Esophagus muscularis mucosa (tissue), 4 donors: ENCODE measurements around the gene PRKAA2. TPM values are rescaled to one million over a fixed set of nuclear protein-coding genes. Genes with fewer than 3 reads are reported as not detected.

Experiments used
- DNase-seq: peaks from one replicate; pipeline ENCODE4 v3.0.0-alpha.2; 2017; ENCODE audit errors: extremely low spot score
- H3K27ac ChIP-seq, 4 donors: fragments of 200-600 bp; sonication (generic); replicated peaks in 1 of 4; 1 replicate in 3 of 4; 2 replicates in 1 of 4; pipeline ENCODE4 v1.5.1; 2016 to 2019; ENCODE audit warnings: mild to moderate bottlenecking in 1 of 4
- H3K27me3 ChIP-seq, 4 donors: fragments of 200-600 bp; sonication (generic); one replicate each; pipeline versions ENCODE4 v1.5.1 to v1.6.0; 2016 to 2019
- H3K36me3 ChIP-seq, 4 donors: fragments of 200-600 bp; sonication (generic); one replicate each; pipeline ENCODE4 v1.5.1; 2016 to 2019
- H3K4me1 ChIP-seq, 4 donors: fragments of 200-600 bp; sonication (generic); one replicate each; pipeline ENCODE4 v1.5.1; 2016 to 2019
- H3K4me3 ChIP-seq, 4 donors: fragments of 200-600 bp; sonication (generic); 1 replicate in 2 of 4; 2 replicates in 2 of 4; pipeline ENCODE4 v1.5.1; 2016 to 2019; ENCODE audit warnings: mild to moderate bottlenecking in 4 of 4, moderate library complexity in 1 of 4
- H3K9me3 ChIP-seq, 4 donors: fragments of 200-600 bp; sonication (generic); 1 replicate in 3 of 4; 2 replicates in 1 of 4; pipeline ENCODE4 v1.5.1; 2016 to 2019
- CTCF ChIP-seq, 3 experiments: fragments of 200-600 bp in 2 of 3; fragments of 450-650 bp in 1 of 3; sonication (generic) in 2 of 3; IDR thresholded peaks; one replicate each; pipeline ENCODE4 v1.5.1; 2017 to 2019; ENCODE audit warnings: antibody characterized with exemption in 3 of 3, mild to moderate bottlenecking in 2 of 3, moderate library complexity in 1 of 3
- EP300 ChIP-seq: sonication (generic); formaldehyde crosslinking; IDR thresholded peaks from one replicate; pipeline ENCODE4 v1.6.1; 2017; ENCODE audit warnings: antibody characterized with exemption
- POLR2A ChIP-seq: fragments of 450-650 bp; IDR thresholded peaks from one replicate; pipeline ENCODE4 v1.6.1; 2017; ENCODE audit warnings: antibody characterized with exemption, moderate library complexity, mild to moderate bottlenecking, low read depth
- POLR2AphosphoS5 ChIP-seq, 2 donors: sonication (generic); formaldehyde crosslinking; IDR thresholded peaks; one replicate each; pipeline ENCODE4 v1.6.1; 2017; ENCODE audit warnings: antibody characterized with exemption in 2 of 2
- WGBS: methylation state at CpG from one replicate; pipeline ENCODE4 v1.1.5; 2018; 5-methylcytosine and 5-hydroxymethylcytosine counted together
- intact Hi-C: fragments of 100-400 bp; cut with DNase I; formaldehyde crosslinking; loops from one replicate; pipeline ENCODE4 v1.15.1; 2023
- total RNA-seq, 4 donors: library from RNA; depleted of rRNA; stranded (reverse); fragments of >200 nt; gene quantifications; one replicate each; pipeline versions ENCODE4 v1.1.0 to v1.2.1, GENCODE V29; 2016

Gene PRKAA2
- total RNA-seq, 4 donors from 2014 or later, result 32.6 to 70.8 (median 39.2) TPM

GRCh38 chr1:56715156-56715555 lies 70.0 kb downstream of the PRKAA2 start:
- 86% methylated on average over 1 of the region's 1 CpG for WGBS
- H3K36me3 ChIP-seq, result no peaks in the 10 kb centered on the region
- TF ChIP-seq POLR2AphosphoS5 (IDR thresholded peaks at IDR 0.05) (no peak), EP300 (no peak), CTCF (IDR thresholded peaks at IDR 0.05) (no peak), POLR2A (no peak)
- no peaks in the 10 kb centered on the region for H3K27me3 ChIP-seq
- no peak overlapping the region for H3K4me3 ChIP-seq
- intact Hi-C loops, result no loop called here
- no peaks in the 10 kb centered on the region for H3K9me3 ChIP-seq
- H3K4me1 ChIP-seq, result peaks cover 0 to 25% (median 17%) of the 10 kb centered on the region in 4 donors
- no peak for DNase-seq
- H3K27ac ChIP-seq, result no peak overlapping the region

- Histone ChIP-seq H3K4me3 (no peak overlapping the region), H3K27me3 (no peaks in the 10 kb centered on the region), H3K4me1 (no peaks in the 10 kb centered on the region), H3K9me3 (no peaks in the 10 kb centered on the region), H3K36me3 (no peaks in the 10 kb centered on the region), H3K27ac (no peak overlapping the region)
- intact Hi-C loops, result no loop called here
- no peak for TF ChIP-seq CTCF (IDR thresholded peaks at IDR 0.05)
- no peak for TF ChIP-seq EP300
- no peak for TF ChIP-seq POLR2A
- TF ChIP-seq POLR2AphosphoS5 (IDR thresholded peaks at IDR 0.05), result no peak
- DNase-seq, result no peak
- WGBS, result 61% methylated on average over 1 of the region's 1 CpG
Observed at GRCh38 chr1:56719171-56719570, 74.1 kb downstream of the PRKAA2 start.

- intact Hi-C loops, result no loop called here
- Histone ChIP-seq H3K4me1 (no peaks in the 10 kb centered on the region), H3K9me3 (no peaks in the 10 kb centered on the region), H3K27ac (no peak overlapping the region), H3K27me3 (peaks cover 0 to 6% (median 2%) of the 10 kb centered on the region in 4 donors), H3K4me3 (no peak overlapping the region), H3K36me3 (no peaks in the 10 kb centered on the region)
- no peak for DNase-seq
- TF ChIP-seq POLR2AphosphoS5 (IDR thresholded peaks at IDR 0.05) (no peak), CTCF (IDR thresholded peaks at IDR 0.05) (no peak), EP300 (no peak), POLR2A (no peak)
Observed at GRCh38 chr1:56726706-56727105, 81.6 kb downstream of the PRKAA2 start.

- no peak for DNase-seq
- intact Hi-C loops, result no loop called here
- whole genome bisulfite sequencing, result 62% methylated on average over 2 of the region's 2 CpGs
Observed at GRCh38 chr1:56728964-56729363, 83.8 kb downstream of the PRKAA2 start.

More at GRCh38 chr1:56728964-56729363, 83.8 kb downstream of the PRKAA2 start:
- Histone ChIP-seq H3K27ac (no peak overlapping the region), H3K4me3 (no peak overlapping the region), H3K9me3 (peaks cover 0 to 4% (median 0%) of the 10 kb centered on the region in 4 donors), H3K36me3 (no peaks in the 10 kb centered on the region), H3K4me1 (no peaks in the 10 kb centered on the region), H3K27me3 (peaks cover 0 to 6% (median 2%) of the 10 kb centered on the region in 4 donors)
- no peak for TF ChIP-seq CTCF (IDR thresholded peaks at IDR 0.05)
- TF ChIP-seq EP300, result no peak
- TF ChIP-seq POLR2AphosphoS5 (IDR thresholded peaks at IDR 0.05), result no peak
- TF ChIP-seq POLR2A, result no peak
